M059J (cell line): ENCODE results near the gene MAP2K4. TPM values are rescaled to one million over a fixed set of nuclear protein-coding genes. Genes with fewer than 3 reads are reported as not detected.
"Not testable (repeated sequence)": the region's sequence is repeated elsewhere in the genome, so short reads cannot be mapped to it uniquely, and the experiment has no call there.

Experiments
- DNase-seq: peaks from one replicate; pipeline ENCODE4 v3.0.0-alpha.2; 2012; ENCODE audit warnings: low read depth
- total RNA-seq: library from RNA; depleted of rRNA; stranded (reverse); fragments of >200 nt; shearing (Covaris generic); gene quantifications from 2 replicates; pipeline ENCODE4 v1.2.3, GENCODE V29; 2014; rRNA removed

The MAP2K4 gene
- 27.0 and 31.5 TPM in 2 replicates for total RNA-seq

- DNase-seq: peak; percentile 75
Observed at GRCh38 chr17:12020642-12021622, at the start of gene MAP2K4. Gene MAP2K4 (plus strand): TSS chr17:12020877. CDS start chr17:12020887, 10 bp downstream.

- not testable (repeated sequence) for DNase-seq
Observed at GRCh38 chr17:11972741-11973140, 47.9 kb upstream of the MAP2K4 start.

GRCh38 chr17:11979795-11980194, 40.9 kb upstream of the MAP2K4 start:
- no peak for DNase-seq

GRCh38 chr17:11980813-11981212, 39.9 kb upstream of the MAP2K4 start:
- no peak for DNase-seq

- no peak for DNase-seq
Observed at GRCh38 chr17:11981862-11982261, 38.8 kb upstream of the MAP2K4 start.

GRCh38 chr17:11986179-11986941, 34.3 kb upstream of the MAP2K4 start:
- no peak for DNase-seq

GRCh38 chr17:11986942-11987329, 33.7 kb upstream of the MAP2K4 start:
- peak; percentile 43 for DNase-seq

GRCh38 chr17:11990363-11990983, 30.2 kb upstream of the MAP2K4 start:
- DNase-seq: no peak

- no peak for DNase-seq
Observed at GRCh38 chr17:11991461-11991860, 29.2 kb upstream of the MAP2K4 start.

GRCh38 chr17:11996722-11997146, 23.9 kb upstream of the MAP2K4 start:
- DNase-seq: peak; percentile 71

- peak; percentile 90 for DNase-seq
Observed at GRCh38 chr17:11997147-11997971, 23.3 kb upstream of the MAP2K4 start, which contains the start of gene ZNF18. Gene ZNF18 (minus strand): TSS chr17:11997475. CDS start chr17:11992829, 4,646 bp downstream.

GRCh38 chr17:11997972-11998233, 22.8 kb upstream of the MAP2K4 start:
- DNase-seq: no peak

GRCh38 chr17:11999696-12000095, 21.0 kb upstream of the MAP2K4 start:
- DNase-seq: no peak

GRCh38 chr17:12007466-12007865, 13.2 kb upstream of the MAP2K4 start:
- no peak for DNase-seq

GRCh38 chr17:12021623-12022140, 1.0 kb downstream of the MAP2K4 start:
- DNase-seq: no peak

- DNase-seq: no peak
Observed at GRCh38 chr17:12022310-12022709, 1.6 kb downstream of the MAP2K4 start.

GRCh38 chr17:12024327-12024726, 3.6 kb downstream of the MAP2K4 start:
- peak; percentile 87 for DNase-seq

- no peak for DNase-seq
Observed at GRCh38 chr17:12027658-12028057, 7.0 kb downstream of the MAP2K4 start.

- no peak for DNase-seq
Observed at GRCh38 chr17:12028611-12029010, 7.9 kb downstream of the MAP2K4 start.

GRCh38 chr17:12034538-12034937, 13.9 kb downstream of the MAP2K4 start:
- DNase-seq: no peak

- DNase-seq: no peak
Observed at GRCh38 chr17:12035673-12036072, 15.0 kb downstream of the MAP2K4 start.
